HL-60/S4 treated with retinoic acid at 250 ng/mL for 4 days and 3 days (cell line): ENCODE data around the gene PCYT1A.
"Not testable (repeated sequence)": the region's sequence is repeated elsewhere in the genome, so short reads cannot be mapped to it uniquely, and the experiment has no call there.

Experiments
- in situ Hi-C: fragments of 300-500 bp; cut with MboI; formaldehyde crosslinking; loops from 2 replicates; pipeline ENCODE4 v1.7.0; 2022; ENCODE audit warnings: low sequenced_read_pairs

The PCYT1A gene

DNA sequence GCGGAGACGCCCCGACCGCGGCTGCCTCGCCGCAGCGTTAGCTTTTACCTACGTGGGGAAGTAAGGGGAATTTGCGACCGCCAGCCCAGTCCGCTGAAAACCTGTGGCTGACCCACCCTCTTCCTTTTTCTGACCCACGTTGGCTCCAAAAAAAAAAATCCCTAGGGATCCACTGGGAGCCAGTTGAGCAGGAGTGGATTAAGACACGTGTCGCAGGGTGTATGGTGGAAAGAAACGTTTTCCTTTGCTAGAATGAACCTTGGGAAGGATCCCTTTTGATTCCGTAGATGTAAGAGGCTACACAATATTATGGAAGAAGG, 575 bp upstream of the PCYT1A start:
- in situ Hi-C loops: no loop called here

DNA sequence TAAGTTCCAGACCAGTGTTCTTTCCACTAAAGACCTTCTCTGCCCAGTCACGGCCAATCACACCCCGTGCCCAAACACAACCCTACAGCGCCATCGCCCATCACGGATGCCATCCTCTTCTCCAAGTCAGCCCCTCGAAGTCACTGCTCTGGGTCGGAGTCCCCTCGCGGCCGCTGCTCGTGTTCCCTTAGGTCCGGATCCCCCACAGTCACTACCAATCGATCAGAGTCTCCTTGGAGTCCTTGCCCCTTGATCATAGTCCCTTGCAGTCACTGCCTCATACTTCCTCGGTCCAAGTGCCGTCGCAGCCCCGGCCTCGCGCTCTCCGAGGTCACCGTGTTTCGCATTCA, 461 bp downstream of the PCYT1A start:
- in situ Hi-C loops: no loop called here

GRCh38 chr3:196284396-196284795, 3.1 kb downstream of the PCYT1A start:
- in situ Hi-C loops: no loop called here

DNA sequence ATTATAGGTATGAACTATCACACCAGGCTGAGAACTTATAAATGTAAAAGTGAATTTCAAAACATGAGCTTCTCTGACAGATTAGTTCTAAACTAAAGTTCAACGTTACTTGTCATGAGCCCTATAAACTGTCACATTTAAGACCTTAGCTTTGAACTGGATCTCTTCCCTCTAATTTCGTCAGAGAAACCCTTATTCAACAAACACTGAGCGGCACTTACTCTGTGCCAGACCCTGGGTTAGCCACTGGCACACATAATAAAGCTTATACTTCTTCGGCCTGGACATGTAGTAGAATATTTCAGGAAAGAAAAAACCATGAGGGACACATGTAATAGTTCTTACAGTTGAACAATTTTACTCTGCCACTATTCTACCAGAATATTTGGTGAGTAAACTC, 5.6 kb downstream of the PCYT1A start:
- in situ Hi-C loops: no loop called here

GRCh38 chr3:196280689-196281440, 6.7 kb downstream of the PCYT1A start:
- in situ Hi-C loops: no loop called here

- in situ Hi-C loops: no loop called here
Observed at GRCh38 chr3:196275126-196275525, 12.4 kb downstream of the PCYT1A start.

DNA sequence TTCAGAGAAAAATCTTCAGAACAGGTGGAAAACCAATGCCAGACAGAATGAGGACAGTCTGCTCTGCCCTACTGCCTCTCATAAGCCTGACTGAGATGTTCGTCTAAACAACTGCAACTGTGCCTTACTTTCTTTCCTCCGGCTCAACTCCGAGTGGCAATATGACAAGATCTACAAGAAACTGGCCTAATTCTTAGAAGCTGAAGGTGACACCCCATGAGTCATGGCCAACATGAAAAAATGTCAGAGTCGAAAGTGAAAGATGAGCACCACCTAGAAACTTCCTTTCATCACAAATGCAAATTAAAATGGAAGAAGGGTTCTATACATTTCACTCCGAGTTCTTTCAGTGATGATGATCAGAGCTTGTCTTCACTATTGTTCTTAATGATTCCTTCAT, 12.9 kb downstream of the PCYT1A start:
- in situ Hi-C loops: no loop called here

DNA sequence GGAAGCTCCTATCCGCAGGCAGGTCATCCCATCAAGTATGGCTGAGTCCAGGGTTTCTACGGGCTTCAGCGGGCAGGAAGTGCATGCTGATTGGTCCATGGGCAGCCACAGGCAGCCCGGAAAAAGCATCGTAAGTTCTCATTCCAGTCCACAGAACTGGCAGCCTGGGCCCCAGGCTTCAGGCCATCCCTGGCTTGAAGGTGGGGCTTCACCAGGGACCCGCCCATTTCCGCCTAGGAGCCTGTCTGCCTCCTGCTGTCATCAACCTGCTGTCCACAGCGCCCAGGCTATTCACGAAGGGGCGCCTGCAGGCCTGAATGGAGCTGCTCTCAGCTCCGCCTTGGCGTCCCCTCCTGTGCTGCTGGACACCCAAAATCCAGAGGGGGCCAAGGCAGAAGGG, 13.9 kb downstream of the PCYT1A start:
- in situ Hi-C loops: no loop called here

- in situ Hi-C loops: no loop called here
Observed at GRCh38 chr3:196272826-196273225, 14.7 kb downstream of the PCYT1A start.

GRCh38 chr3:196270499-196270898, 17.0 kb downstream of the PCYT1A start:
- in situ Hi-C loops: no loop called here

DNA sequence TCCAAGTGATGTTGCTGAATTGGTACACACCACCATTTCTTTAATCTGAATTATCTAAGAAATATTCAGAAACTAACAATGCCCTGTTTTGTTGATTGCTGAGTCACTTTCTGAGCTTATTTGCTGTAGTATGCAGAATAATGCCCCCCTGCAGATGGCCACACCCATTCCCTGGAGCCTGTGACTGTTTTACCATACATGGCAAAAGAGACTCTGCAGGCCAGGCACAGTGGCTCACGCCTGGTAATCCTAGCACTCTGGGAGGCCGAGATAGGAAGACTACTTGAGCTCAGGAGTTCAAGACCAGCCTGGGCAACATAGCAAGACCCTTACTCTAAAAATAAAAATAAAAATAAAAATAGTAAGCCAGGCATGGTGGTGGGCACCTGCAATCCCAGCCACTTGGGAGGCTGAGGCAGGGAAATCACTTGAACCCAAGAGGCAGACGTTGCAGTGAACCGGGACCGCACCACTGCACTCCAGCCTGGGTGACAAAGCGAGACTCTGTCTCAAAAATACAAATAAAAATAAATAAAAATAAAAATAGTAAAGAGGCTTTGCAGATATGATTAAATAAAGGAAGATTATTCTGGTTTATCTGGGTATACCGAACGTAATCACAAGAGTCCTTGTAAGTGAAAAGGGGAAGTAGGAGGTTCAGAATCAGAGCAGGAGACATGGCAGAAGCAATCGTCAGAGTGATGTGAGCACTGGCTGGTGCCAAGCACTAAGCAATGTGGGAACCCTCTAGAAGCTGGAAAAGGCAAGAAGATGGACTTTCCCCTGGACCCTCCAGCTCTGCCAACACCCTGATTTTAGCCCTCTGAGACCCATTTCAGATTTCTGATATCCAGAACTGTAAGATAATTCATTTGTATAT, 19.0 kb downstream of the PCYT1A start:
- in situ Hi-C loops: no loop called here

DNA sequence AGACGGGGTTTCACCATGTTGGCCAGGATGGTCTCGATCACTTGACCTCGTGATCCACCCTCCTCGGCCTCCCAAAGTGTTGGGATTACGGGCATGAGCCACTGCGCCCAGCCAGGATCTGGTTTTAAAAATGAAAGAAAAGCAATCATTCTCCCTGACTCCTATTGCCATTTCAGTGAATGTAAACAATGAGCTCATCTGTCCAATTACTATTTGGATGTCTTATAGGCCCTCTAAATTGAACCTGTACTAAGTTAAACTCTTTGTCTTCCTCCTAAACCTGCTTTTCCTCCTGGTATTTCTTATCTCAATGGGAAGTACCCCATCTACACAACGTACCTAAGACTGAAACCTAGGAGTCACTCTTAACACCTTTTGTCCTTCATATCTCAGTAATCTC, 23.7 kb downstream of the PCYT1A start:
- in situ Hi-C loops: no loop called here

DNA sequence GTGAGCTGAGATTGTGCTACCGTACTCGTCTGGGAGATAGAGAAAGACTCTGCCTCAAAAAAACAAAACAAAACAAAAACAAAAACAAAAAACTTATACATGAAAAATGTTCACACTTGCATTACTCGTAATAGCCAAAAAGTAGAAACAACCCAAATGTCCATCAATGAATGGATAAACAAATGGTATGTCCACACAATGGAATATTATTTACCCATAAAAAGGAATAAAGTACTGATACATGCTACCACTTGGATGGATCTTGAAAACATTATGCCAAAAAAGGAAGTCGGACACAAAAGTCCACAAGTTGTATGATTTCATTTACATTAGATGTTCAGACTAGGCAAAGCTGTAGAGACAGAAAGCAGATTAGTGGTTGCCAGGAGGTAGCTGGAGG, 26.7 kb downstream of the PCYT1A start:
- in situ Hi-C loops: no loop called here

DNA sequence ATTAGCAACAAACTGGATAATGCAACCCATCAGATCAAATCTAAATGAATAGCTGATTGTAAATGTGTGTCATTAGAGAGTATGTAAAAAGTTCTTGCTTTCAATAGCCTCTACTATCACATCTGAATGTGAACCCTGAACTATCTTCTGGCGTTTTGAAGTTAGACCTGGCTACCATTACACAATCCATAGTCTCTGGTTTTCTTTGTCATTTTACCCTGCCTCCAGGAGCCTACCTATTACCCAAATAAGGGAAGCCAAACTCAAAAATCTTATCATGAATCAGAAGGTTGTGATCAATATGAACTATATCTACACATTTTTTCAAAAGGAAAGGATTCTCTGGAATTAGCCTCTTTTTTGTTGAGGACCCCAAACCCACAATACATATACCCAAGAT, 31.8 kb downstream of the PCYT1A start:
- in situ Hi-C loops: no loop called here

DNA sequence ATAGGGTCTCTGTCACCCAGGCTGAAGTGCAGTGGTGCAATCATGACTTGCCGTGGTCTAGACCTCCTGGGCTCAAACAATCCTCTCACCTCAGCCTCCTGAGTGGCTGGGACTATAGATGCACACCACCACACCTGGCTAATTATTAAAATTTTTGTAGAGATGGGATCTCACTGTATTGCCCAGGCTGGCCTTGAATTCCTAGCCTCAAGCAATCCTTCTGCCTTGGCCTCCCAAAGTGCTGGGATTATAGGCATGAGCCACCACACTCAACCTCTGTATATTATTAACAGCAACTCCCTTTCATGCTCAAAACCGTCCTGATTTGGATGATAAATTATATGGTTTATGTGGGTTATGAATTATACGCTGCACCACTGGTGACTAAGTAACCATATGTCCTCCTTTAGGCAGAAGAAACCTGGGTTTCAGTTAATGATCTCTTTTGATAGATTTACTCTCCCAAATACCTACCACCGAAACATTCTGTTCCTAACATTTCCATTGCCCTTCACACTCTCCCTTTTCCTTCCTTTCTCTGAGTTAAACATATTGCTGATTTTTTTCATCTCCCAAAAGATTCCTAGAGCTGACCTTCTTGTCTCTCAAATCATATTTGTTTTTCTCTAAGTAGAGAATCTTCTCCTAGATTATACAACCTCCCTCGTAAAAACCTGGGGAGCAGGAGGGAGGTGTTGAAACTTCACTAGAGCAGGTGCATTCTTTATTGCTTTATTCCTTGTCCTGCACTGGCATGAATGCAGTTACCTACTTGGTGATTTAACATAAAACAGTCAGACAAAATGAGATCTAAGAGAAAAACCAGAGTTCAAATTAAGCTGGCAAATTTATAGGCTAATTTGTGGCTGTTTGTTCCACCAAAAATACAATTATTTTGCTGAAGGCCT, 32.9 kb downstream of the PCYT1A start:
- in situ Hi-C loops: loop anchor here (5.0 kb wide), 1 partner anchor 258 kb away; no protein-coding TSS in a partner anchor

DNA sequence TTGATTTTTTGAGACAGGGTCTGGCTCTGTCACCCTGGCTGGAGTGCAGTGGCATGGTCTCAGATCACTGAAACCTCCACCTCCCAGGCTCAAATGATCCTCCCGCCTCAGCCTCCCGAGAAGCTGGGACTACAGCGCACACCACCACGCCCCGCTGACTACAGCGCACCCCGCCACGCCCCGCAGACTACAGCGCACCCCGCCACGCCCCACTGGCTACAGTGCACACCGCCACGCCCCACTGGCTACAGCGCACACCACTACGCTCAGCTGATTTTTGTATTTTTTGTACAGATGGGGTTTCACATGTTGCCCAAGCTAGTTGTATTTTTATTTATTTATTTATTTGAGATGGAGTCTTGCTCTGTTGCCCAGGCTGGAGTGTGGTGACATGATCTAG, 35.6 kb downstream of the PCYT1A start:
- in situ Hi-C loops: loop anchor here (5.0 kb wide), 1 partner anchor 260 kb away; no protein-coding TSS in a partner anchor

DNA sequence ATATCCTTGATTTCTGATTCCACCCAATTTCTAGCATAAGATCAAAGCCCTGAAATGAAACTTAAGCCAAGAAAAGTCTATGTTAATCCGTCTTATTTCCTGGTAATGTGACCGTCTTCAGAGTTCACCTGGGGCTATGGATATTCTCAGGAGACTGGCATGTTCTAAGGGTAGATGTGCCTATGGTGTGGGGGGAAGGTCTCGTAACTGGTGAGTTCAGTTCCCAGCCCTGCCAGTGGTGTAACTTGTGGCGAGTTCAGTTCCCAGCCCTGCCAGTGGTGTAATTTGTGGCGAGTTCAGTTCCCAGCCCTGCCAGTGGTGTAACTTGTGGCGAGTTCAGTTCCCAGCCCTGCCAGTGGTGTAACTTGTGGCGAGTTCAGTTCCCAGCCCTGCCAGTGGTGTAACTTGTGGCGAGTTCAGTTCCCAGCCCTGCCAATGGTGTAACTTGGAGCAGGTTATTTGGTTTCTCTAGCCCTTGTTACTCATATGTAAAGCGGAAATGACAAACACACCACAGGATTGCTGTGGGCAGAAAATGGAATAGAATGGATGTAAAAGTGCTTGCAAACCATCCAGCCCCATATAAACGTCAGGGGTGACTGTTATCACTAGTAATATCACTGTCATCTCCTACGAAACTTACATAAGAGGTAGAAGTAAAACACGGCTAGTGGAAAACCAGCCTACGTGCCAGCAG, 40.8 kb downstream of the PCYT1A start:
- in situ Hi-C loops: no loop called here

GRCh38 chr3:196244166-196244565, 43.4 kb downstream of the PCYT1A start:
- in situ Hi-C loops: not testable (repeated sequence)

DNA sequence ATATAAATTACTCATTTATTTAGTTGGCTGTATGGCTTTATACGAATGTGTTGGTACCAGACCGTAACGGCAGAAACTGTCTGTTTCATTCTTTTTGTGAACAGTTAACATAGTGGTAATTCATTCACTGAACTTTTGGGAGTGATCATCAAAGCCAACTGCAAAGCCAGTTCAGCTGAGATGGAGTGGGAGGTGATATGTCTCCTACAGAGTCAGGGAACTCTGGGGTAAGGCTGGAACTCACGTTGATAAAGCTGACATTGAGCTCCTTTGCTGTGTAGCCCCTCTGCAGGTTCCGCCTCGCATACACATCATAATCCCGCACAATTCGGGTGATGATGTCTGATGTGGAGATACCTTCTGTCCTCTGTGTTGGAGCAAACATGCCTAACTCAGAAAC, 45.8 kb downstream of the PCYT1A start:
- in situ Hi-C loops: no loop called here

- in situ Hi-C loops: no loop called here
Observed at GRCh38 chr3:196240424-196240823, 47.1 kb downstream of the PCYT1A start.
